HG03521 (cell line): ENCODE results near the gene MARCHF6.
"Not testable (repeated sequence)": the region's sequence is repeated elsewhere in the genome, so short reads cannot be mapped to it uniquely, and the experiment has no call there.

Experiments used
- ATAC-seq: cut with Tn5 transposase; IDR thresholded peaks from one replicate; pipeline ENCODE4 v1.9.1; 2021; ENCODE audit warnings: mild to moderate bottlenecking, moderate library complexity; ENCODE audit not compliant: unreplicated experiment

MARCHF6 gene

DNA sequence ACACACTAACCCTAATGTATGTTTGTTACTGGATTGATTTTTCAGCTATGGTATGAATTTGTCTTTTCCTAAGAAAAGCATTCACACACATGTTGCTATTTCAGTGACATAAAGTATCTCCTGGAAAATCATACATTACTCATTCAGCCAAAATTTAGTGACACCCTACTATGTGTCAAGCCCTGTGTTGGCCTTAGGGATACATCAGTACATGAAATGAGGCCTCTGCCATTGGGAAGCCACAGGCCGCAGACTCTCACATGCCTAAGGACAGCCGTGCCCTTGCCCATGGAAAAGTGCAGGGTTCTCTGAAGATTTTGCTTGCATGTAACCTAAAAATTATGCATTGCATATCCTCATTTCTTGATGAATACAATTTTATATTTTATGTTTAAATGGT is 5.2 kb upstream of the MARCHF6 start:
- ATAC-seq, result no peak

GRCh38 chr5:10351199-10351905 is 2.1 kb upstream of the MARCHF6 start:
- no peak for ATAC-seq

DNA sequence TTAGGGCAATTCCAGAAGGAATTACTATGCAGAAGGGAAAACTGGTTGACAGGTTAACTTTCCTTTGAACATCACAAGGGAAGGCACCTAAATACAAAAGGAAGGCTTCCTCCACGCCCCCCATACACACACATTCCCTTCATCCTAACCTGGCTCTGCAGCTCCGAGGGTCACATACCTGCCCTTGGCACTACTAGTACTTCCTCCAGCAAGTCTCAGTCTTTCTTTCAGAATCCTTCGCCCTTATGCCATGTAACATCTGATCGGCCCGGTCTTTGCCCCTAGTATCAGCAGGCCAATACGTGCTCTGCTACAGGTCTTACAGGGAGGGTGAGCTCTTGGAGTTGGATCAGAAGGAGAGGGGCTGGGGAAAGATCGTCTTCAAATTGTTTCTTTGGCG is 1.6 kb upstream of the MARCHF6 start:
- ATAC-seq, result no peak

- ATAC-seq, result no peak
Measured at GRCh38 chr5:10352430-10353240, 860 bp upstream of the MARCHF6 start.

DNA sequence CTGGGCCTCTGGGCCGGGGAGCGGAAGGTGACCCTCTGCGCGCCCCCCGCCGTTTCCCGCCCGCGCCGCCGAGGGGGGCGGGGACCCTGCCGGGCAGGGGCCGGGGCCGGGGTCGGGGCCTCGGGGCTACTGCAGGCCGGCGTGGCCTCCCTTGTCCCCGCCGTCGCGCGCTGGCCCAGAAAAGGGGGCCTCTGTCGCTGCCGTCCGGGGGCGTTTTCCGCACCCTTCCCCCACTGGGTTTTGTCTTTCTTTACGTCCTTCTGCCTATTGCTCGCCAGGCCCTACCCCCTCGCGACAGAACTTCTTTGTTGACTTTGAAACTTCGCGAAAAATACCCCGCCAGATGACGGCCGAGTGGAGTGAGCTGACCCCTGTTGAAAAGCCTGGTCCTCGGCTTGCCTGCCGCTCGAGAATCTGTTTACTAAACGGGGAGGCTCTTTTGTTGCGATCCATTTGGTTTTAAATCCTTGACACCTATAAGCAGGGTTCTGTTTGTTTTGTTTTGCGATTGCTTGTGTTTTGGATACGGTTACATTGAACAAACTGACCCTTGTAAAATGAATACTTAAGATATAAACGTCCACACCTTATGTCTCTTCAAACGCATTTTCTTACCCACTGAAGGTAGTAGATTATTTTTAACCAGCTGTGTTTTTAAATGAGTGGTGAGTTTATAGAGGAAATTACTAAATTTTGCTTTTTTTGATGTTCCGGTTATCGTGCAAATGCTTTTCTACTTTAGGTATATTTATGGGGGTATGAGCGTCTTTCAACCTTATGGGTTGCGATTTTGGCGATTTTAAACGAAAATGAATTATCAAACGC is 765 bp downstream of the MARCHF6 start:
- peak; percentile 11 for ATAC-seq

DNA sequence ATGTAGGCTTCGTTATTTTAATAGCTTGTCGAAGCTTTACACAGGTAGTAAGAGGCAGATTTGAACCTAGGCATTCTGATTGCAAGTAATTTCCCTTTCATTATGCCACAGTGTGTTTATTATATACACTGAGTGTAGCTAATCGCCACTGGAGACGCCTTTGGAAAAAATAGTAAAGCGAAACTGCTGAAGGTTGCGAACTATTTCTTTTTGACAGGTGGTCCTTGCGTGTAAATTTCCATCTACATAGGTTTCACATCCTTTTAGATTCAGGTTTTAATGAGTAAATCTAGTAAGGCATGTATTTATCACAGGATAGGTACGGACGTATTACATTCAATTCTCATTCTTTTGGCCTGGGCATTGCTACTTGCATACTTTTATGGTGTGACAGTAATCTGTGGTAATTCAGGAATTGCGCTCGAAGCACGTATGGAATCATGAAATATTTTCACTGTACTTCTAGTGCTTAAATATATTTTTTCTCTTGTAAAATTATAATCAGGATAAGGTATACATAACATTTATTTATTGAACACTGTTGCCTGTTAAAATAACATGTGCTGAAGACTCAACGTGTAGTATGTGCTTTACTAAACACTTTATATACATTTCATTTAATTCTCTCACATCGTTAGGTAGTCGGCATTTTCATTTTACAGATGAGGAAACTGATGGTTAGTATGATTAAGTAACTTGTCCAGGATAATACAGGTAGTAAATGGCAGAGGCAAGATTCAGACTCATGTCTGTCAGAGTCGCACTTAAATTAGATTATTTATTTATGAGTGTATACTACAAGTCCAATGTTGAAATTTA is 1.8 kb downstream of the MARCHF6 start:
- ATAC-seq, result no peak

GRCh38 chr5:10358999-10359398 is 5.5 kb downstream of the MARCHF6 start:
- no peak for ATAC-seq

DNA sequence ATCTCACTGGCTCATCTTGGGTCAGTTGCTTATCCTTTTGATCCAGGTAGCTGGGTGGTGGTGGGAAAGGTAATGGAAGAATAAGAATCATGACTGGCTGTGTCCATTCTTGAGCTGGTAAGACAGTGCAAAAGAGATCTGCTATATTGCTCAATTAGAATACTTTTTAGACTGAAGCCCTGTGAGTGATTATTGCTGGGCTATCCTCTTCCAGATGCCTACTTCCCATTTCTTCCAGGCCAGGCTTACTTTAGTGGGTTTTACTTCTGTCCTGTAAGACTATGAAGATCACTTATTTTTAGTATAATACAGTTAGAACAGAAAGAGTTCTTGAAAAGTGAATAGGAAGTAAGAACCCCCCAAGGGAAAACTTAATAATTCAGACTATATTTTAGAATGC is 7.2 kb downstream of the MARCHF6 start:
- no peak for ATAC-seq

- no peak for ATAC-seq
Measured at GRCh38 chr5:10363519-10364185, 10.2 kb downstream of the MARCHF6 start.

- ATAC-seq, result no peak
Measured at GRCh38 chr5:10364186-10364689, 10.7 kb downstream of the MARCHF6 start.

GRCh38 chr5:10365782-10366181 is 12.3 kb downstream of the MARCHF6 start:
- no peak for ATAC-seq

- ATAC-seq, result no peak
Measured at GRCh38 chr5:10366310-10367272, 13.1 kb downstream of the MARCHF6 start.

GRCh38 chr5:10367579-10367978 is 14.1 kb downstream of the MARCHF6 start:
- no peak for ATAC-seq

DNA sequence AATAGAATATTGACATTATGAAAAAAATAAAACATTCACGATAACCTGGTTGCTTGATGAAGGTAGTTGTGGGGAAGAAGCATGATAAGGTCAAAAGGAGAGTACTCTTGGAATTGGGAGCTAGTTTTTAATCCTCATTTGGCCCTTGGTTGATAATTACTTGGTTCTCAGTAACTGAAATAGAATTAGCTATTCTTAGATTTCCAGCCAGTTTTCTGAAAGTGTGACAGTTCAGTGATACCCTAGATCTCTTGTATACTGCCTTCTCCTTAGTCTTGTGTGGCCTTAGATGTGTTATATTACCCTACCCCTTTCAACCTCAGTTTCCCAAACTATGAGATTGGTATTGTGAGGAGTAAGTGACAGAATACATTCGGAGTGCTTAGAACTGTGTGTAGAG is 17.4 kb downstream of the MARCHF6 start:
- no peak for ATAC-seq

DNA sequence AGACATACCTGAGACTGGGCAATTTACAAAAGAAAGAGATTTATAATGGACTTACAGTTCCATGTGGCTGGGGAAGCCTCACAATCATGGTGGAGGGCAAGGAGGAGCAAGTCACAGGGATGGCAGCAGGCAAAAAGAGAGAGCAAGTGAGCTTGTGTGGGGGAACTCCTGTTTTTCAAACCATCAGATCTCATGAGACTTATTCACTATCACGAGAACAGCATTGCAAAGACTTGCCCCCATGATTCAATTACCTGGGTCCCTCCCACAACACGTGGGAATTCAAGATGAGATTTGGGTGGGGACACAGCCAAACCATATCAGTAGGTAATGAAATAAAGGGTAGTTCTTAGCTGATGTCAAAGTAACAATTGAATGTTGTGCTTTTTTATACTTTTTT is 17.9 kb downstream of the MARCHF6 start:
- not testable (repeated sequence) for ATAC-seq

- no peak for ATAC-seq
Measured at GRCh38 chr5:10372726-10373709, 19.5 kb downstream of the MARCHF6 start.
